22Rv1 (cell line): ENCODE data around the gene OPRD1.

Source experiments
- ZFX ChIP-seq: fragments of 450-650 bp; IDR thresholded peaks from 2 replicates; pipeline ENCODE4 v1.6.1; 2017; ENCODE audit warnings: antibody characterized with exemption, borderline replicate concordance
- TF ChIP-seq, protein P1 (sequence below): fragments of 450-650 bp; IDR thresholded peaks from 2 replicates; pipeline ENCODE4 v1.5.1; 2017; ENCODE audit warnings: mild to moderate bottlenecking

DNA sequence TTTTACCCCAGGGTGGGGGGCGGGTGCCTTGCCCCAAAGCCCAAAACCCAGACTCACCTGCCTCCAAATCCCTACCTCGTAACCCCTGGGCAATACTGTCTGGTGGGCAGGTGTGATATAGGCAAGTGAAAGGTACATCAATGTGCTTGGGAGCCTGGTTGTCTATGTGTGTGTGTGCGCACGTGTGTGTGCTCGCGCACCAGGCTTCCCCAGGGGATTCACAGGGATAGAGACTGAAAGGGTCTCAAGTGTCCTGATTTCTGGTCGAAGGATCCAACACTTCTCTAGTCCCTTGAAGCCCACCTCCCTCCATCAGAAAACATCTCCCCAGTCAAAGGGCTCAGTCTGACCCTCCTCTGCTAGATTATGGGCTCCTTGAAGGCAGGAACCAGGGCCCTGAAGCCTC is 73.5 kb downstream of the OPRD1 start:
- TF ChIP-seq, protein P1, sequence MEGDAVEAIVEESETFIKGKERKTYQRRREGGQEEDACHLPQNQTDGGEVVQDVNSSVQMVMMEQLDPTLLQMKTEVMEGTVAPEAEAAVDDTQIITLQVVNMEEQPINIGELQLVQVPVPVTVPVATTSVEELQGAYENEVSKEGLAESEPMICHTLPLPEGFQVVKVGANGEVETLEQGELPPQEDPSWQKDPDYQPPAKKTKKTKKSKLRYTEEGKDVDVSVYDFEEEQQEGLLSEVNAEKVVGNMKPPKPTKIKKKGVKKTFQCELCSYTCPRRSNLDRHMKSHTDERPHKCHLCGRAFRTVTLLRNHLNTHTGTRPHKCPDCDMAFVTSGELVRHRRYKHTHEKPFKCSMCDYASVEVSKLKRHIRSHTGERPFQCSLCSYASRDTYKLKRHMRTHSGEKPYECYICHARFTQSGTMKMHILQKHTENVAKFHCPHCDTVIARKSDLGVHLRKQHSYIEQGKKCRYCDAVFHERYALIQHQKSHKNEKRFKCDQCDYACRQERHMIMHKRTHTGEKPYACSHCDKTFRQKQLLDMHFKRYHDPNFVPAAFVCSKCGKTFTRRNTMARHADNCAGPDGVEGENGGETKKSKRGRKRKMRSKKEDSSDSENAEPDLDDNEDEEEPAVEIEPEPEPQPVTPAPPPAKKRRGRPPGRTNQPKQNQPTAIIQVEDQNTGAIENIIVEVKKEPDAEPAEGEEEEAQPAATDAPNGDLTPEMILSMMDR: no peak
- no peak for TF ChIP-seq ZFX
